Ovary (tissue), 9 donors: ENCODE data around the gene OR2F2. TPM values are rescaled to one million over a fixed set of nuclear protein-coding genes. Genes with fewer than 3 reads are reported as not detected.

Source experiments
- DNase-seq, 5 donors: peaks; one replicate each; pipeline ENCODE4 v3.0.0-alpha.2; 2019 to 2020
- H3K27ac ChIP-seq, 2 donors: fragments of 200-600 bp; one replicate each; pipeline versions ENCODE4 v1.5.1 to v1.8.0; 2019 to 2022
- H3K27me3 ChIP-seq: fragments of 200-600 bp; one replicate; pipeline ENCODE4 v1.8.0; 2022
- H3K36me3 ChIP-seq: fragments of 200-600 bp; sonication (generic); one replicate; pipeline ENCODE4 v1.5.1; 2019
- H3K4me1 ChIP-seq: one replicate; pipeline ENCODE4 v1.8.1; 2013; ENCODE audit warnings: mild to moderate bottlenecking, moderate library complexity; ENCODE audit not compliant: insufficient read depth
- H3K4me3 ChIP-seq: fragments of 200-600 bp; sonication (generic); one replicate; pipeline ENCODE4 v1.5.1; 2017
- H3K9me3 ChIP-seq, 2 donors: fragments of 200-600 bp in 1 of 2; sonication (generic) in 1 of 2; one replicate each; pipeline versions ENCODE4 v1.5.1 to v1.8.1; 2013 to 2019; ENCODE audit warnings: mild to moderate bottlenecking in 1 of 2, moderate library complexity in 1 of 2
- EP300 ChIP-seq: sonication (generic); formaldehyde crosslinking; IDR thresholded peaks from one replicate; pipeline ENCODE4 v1.6.1; 2017; ENCODE audit warnings: antibody characterized with exemption
- POLR2A ChIP-seq: fragments of 450-650 bp; IDR thresholded peaks from one replicate; pipeline ENCODE4 v1.6.1; 2017; ENCODE audit warnings: antibody characterized with exemption, mild to moderate bottlenecking, moderate library complexity
- WGBS, 3 donors: extraction: QIAGEN DNeasy Blood & Tissue Kit in 1 of 3; methylation state at CpG; one replicate each; pipeline versions ENCODE4 v1.1.5 to v1.1.7; 2013 to 2017; 5-methylcytosine and 5-hydroxymethylcytosine counted together
- intact Hi-C, 4 donors: fragments of 100-400 bp; cut with DNase I; formaldehyde crosslinking; loops; one replicate each; pipeline versions ENCODE4 v1.11.0 to v1.15.1; 2022 to 2023
- polyA plus RNA-seq, 2 donors: library from polyadenylated mRNA; stranded (reverse); fragments of 200-250 nt in 1 of 2; fragments of 350-450 nt in 1 of 2; fragmentation: Illumina TruSeq in 1 of 2; extraction: RNeasy Lipid Tissue Mini Kit (QIAGEN cat#74804) in 1 of 2; gene quantifications; one replicate each; pipeline ENCODE4 v1.2.3, GENCODE V29; 2013 to 2014
- total RNA-seq, 7 donors: library from RNA; depleted of rRNA in 2 of 7; stranded (reverse); fragments of >200 nt in 2 of 7; fragmentation: NEBNext Ultra II Directional in 3 of 7; extraction: Animal tissue kit (Norgen Biotek cat#: 25700) in 3 of 7; gene quantifications; one replicate each; pipeline versions ENCODE4 v1.1.0 to v1.2.4, GENCODE V29; 2016 to 2023
- TF ChIP-seq, protein P1 (sequence below), 3 donors: fragments of 450-650 bp in 2 of 3; fragments of 200-600 bp in 1 of 3; IDR thresholded peaks; one replicate each; pipeline versions ENCODE4 v1.5.1 to v1.8.0; 2016 to 2022; ENCODE audit warnings: antibody characterized with exemption in 3 of 3, mild to moderate bottlenecking in 1 of 3
- donor health status: DM: no; HTN: no; CAD: no; lungs with moderate emphysema.
- donor health status: DM: no; HTN: no; CAD: no.
- donor health status: Bipolar disorder and iron deficiency.
- donor health status: DM: yes; HTN: yes; CAD: no.
- donor health status: DM: no; HTN: no; CAD: no.
- donor health status: DM: yes; HTN: yes; CAD: no.

Gene OR2F2
- total and polyA plus RNA-seq, 9 donors: not detected

DNA sequence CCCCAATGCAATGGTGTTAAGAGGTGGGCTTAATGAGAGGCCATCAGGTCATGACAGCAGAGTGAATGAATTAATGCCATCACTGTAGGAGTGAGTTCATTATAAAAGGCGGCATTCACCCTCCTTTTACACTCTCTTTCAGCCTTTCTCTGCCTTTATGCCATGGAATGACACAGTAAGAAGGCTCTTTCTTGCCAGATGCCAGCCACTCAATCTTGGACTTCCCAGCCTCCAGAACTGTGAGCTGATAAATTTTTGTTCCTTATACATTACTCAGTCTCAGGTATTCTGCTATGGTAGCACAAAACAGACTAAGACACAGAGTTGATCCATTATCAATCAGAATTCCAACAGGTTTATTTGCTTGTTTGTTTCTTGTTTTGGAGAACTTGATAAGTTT is 36.2 kb upstream of the OR2F2 start:
- H3K27ac ChIP-seq: no peak overlapping the region
- no peaks in the 10 kb centered on the region for H3K27me3 ChIP-seq
- no peaks in the 10 kb centered on the region for H3K36me3 ChIP-seq
- intact Hi-C loops: no loop called here
- DNase-seq: no peak
- 100% methylated on average over 1 of the region's 1 CpG for WGBS, 3 donors
- H3K9me3 ChIP-seq: no peaks in the 10 kb centered on the region
- no peak for TF ChIP-seq EP300
- TF ChIP-seq, protein P1, sequence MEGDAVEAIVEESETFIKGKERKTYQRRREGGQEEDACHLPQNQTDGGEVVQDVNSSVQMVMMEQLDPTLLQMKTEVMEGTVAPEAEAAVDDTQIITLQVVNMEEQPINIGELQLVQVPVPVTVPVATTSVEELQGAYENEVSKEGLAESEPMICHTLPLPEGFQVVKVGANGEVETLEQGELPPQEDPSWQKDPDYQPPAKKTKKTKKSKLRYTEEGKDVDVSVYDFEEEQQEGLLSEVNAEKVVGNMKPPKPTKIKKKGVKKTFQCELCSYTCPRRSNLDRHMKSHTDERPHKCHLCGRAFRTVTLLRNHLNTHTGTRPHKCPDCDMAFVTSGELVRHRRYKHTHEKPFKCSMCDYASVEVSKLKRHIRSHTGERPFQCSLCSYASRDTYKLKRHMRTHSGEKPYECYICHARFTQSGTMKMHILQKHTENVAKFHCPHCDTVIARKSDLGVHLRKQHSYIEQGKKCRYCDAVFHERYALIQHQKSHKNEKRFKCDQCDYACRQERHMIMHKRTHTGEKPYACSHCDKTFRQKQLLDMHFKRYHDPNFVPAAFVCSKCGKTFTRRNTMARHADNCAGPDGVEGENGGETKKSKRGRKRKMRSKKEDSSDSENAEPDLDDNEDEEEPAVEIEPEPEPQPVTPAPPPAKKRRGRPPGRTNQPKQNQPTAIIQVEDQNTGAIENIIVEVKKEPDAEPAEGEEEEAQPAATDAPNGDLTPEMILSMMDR (IDR thresholded peaks at IDR 0.05): no peak
- TF ChIP-seq POLR2A: no peak
- H3K4me1 ChIP-seq: peaks cover 1% of the 10 kb centered on the region
- H3K4me3 ChIP-seq: no peak overlapping the region

DNA sequence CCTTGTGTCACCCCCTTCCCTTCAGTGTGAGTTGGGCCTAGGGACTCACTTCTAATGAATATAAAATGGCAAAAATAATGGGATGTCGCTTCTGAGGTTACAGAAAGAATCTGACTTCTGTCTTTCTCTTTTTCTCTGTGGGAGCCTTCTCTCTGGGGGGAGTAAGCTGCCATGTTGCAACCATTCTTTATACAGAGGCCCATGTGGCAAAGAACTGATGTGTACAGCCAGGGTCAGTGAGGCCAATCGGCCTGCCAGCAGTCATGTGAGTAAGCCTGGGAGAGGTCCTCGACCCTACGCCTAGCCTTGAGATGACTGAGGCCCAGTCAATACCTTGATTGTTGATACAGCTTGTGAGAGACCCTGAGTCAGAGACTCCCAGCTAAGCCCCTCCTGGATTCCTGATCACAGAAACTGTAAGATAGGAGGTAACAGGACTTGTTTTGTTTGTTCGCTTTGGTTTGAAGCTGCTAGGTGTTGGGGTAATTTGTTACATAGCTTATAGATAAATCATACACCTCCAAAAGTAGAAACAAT is 34.7 kb upstream of the OR2F2 start:
- peak overlapping the region in 1 of 2 donors; percentile 88 for H3K27ac ChIP-seq
- peak overlapping the region; percentile 12 for H3K4me3 ChIP-seq
- no peak for DNase-seq
- peaks cover 6% of the 10 kb centered on the region for H3K4me1 ChIP-seq
- TF ChIP-seq POLR2A (no peak), EP300 (no peak)
- TF ChIP-seq, protein P1 (IDR thresholded peaks at IDR 0.05): no peak
- H3K36me3 ChIP-seq: no peaks in the 10 kb centered on the region
- no peaks in the 10 kb centered on the region for H3K27me3 ChIP-seq
- H3K9me3 ChIP-seq: no peaks in the 10 kb centered on the region
- WGBS, 3 donors: 34 to 58% (median 41%) methylated on average over 5 of the region's 5 CpGs
- intact Hi-C loops: loop anchor here in 1 of 4 donors (10.0 kb wide), 1 partner anchor 105 kb away; the partner anchor contains the start of gene OR6B1

GRCh38 chr7:143901332-143901667 is 33.7 kb upstream of the OR2F2 start:
- peaks cover 11% of the 10 kb centered on the region for H3K4me1 ChIP-seq
- intact Hi-C loops: loop anchor here in 1 of 4 donors (10.0 kb wide), 1 partner anchor 104 kb away; the partner anchor contains the start of gene OR6B1
- WGBS, 3 donors: 0 to 1% (median 1%) methylated on average over 14 of the region's 14 CpGs
- H3K27ac ChIP-seq: peak overlapping the region; percentile 72 to 88
- peak overlapping the region; percentile 89 for H3K4me3 ChIP-seq
- H3K27me3 ChIP-seq: no peaks in the 10 kb centered on the region
- TF ChIP-seq, protein P1 (IDR thresholded peaks at IDR 0.05): peak in 1 of 3 donors; percentile 23
- no peak for TF ChIP-seq EP300
- no peaks in the 10 kb centered on the region for H3K9me3 ChIP-seq
- H3K36me3 ChIP-seq: no peaks in the 10 kb centered on the region
- peak; percentile 53 to 77 (median 63) for DNase-seq

- H3K4me3 ChIP-seq: peak within 1 kb of the TSS; percentile 89
- WGBS, 3 donors: 1% methylated on average over 50 of the region's 50 CpGs
- no peaks in the 10 kb centered on the region for H3K27me3 ChIP-seq
- no peaks in the 10 kb centered on the region for H3K9me3 ChIP-seq
- intact Hi-C loops: loop anchor here in 1 of 4 donors (10.0 kb wide), 1 partner anchor 103 kb away; the partner anchor contains the start of gene OR6B1
- peak within 1 kb of the TSS; percentile 72 to 88 for H3K27ac ChIP-seq
- peak; percentile 97 to 98 (median 97) for DNase-seq
- TF ChIP-seq EP300 (no peak), POLR2A (peak; percentile 80)
- TF ChIP-seq, protein P1 (IDR thresholded peaks at IDR 0.05): peak in 1 of 3 donors; percentile 23
- peaks cover 11% of the 10 kb centered on the region for H3K4me1 ChIP-seq
- no peaks in the 10 kb centered on the region for H3K36me3 ChIP-seq
These were observed 33.2 kb upstream of the OR2F2 start, which contains the start of gene TCAF1 for GRCh38 chr7:143901668-143902331. Gene TCAF1 (minus strand): TSS chr7:143902176. CDS start chr7:143876608, 25,568 bp downstream.
